Activated CD4-positive, alpha-beta T cell treated with anti-CD3 and anti-CD28 coated beads, Interleukin-10, Interleukin-2, amounts not matched to agents 100 ng/mL and 50 ng/mL, durations not matched to agents 16 hours and 8 hours (primary cell): ENCODE measurements around the gene GID8.

Experiments used
- DNase-seq: peaks from one replicate; pipeline ENCODE4 v3.0.0-alpha.2; 2020

The GID8 gene

DNA sequence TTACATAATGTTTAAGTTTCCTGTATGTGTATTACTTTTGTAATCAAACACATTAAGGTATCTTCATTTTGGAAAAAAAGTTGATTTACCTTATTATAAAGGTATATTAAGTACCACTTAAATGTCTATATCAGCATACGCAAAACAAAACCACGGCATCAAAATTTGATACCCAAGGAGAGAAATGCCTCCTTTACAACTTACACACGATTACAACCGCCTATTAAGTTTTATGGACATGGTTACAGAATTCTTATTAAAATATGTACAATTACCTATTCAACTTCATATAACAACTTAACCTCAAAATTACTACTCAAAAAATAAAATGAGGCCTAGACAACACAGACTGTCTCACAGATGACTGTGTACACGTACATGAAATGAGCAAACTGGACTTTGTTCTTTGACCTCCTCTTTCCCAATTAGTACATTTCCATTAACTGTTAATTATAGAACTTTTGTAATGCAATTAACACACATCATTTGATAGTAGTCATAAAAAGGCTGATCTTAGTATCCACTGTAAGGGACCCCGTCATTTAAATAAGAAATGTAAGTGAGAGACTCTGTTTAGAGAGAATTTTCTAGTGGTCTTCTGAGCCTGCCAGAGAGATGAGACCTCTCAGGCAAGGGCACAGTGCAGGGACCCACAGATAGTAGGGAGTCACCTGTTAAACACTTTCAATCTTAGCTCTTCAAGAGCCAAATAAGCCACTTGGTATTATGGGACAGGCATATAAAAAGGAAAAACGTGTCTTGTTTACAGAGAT, 14.1 kb upstream of the GID8 start:
- no peak for DNase-seq

DNA sequence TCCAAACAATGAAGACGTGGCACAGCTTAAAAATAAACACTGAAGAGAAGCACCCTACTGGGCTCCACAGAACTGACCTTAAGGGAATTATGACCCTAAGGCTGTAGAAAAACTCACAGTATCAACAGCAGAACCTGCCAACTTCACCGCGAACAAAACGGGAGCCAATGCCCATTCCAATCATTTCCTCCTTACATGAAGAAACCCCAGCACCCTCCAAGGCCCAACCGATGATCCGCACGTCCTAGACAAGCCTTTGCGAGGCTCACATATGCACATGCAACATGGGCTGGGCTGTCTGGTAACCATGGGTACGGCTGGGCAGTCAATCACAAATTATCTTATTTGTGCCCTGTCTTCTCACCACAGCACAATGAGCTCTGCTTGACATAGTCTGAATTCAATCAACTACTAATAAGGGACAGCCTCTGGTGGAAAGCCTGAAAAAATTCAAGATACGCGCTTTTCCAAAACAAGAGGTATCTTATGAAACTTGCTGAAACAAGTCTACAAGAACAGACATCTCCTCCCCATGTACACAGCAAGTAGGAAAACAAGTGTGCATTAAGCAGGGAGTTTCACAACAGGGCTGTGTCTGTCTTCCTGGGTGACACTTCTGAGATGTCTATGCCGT, 13.4 kb upstream of the GID8 start:
- DNase-seq = peak; percentile 52

DNA sequence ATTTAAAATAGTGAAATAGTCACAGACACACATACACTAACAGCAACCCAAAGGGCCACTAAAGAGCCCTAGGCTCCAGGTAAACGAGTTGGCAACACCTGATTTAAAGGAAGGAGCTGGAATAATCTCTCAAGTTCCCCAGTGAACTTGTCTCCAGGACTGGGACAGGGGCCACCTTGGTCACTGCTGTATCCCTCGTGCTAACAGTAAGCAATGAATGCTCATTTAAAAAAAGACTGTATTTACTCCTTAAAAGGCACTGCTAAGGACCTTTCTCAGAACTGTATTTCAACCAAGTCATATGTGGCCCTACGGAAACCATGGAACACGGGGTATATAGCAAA, 12.9 kb upstream of the GID8 start:
- DNase-seq = no peak

DNA sequence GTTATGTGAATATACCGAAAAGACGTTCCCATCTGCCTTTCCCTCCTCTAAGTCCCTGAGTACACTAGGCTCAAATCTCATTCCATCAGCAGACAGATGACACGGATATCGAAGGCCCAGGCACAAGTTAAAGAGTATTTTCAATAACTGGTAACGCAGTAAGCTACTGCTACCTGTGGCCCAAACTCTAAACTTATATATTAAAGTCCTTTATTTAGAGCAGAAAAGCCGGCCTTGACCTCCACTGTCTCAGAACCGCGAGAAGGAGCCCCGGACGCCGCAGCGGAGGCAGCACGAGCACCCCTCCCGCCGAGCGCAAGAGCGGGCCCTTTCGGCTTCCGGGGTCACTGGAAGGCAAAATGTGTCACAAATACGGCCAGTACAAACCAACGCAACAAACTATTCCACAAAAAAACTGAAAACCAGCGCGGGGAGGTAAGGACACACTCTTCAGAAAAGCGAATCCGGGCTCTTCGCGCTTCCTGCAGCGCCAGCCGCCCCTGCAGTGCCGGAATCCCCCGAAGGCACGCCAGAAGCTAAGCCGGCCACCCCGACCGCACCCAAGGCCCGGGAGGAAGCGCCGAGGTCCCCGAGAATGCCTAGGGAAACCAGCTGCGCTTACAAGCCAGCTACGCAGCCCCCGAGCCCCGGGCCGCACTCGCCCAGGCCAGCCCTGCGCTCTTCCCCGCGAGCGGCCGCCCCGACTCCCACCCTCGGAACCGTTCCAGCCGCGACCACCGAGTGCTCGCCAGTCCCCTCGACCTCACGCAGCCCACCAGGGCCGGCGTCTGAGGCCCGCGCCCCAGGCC, 12.3 kb upstream of the GID8 start:
- peak; percentile 59 for DNase-seq

DNA sequence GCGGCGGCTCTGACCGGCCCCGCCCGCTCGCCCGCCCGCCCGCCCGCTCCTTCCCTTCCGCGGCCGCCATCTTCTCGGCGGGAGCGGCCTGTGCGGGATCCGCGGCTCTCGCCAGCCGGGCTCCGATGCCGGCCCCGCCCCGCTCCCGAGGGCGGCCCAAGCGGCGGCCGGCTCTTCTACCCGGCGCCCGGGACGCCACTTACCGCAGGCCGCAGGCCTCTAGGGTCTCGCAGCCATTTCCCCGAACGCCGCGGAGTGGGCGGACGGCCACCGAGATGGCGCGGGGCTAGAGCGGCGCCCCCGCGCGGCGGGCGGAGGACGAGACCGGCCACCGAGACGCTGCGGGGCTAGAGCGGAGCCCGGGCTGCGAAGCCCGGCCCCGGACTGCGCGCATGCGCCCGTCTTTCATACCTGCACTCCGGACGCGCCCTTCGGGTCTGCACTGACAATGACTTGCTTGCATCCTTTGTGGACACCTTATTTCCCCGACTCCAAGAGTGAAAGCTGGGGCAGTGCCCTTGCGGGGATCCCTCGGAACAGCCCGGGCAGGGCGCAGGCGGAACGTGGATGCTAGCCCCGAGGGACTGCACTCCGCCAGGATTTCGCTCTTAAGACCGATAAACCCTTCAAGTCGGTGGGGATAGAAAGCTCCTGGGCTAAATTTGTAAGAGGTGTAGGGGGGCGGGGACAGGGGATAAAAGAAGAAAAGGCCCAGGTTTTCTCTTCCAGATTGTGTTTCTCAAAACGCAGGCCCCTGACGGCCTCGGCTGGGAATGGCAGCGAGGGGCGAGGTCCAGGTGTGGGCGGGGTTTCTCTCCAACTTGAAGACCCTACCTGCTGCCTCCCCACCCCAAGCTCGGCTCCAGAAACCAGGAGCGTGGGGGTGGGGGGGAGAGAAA, 11.5 kb upstream of the GID8 start, which contains the start of gene DIDO1:
DIDO1 (minus strand) TSS at position 277 of the 899 bp plus-strand sequence.
- DNase-seq = peak; percentile 94

DNA sequence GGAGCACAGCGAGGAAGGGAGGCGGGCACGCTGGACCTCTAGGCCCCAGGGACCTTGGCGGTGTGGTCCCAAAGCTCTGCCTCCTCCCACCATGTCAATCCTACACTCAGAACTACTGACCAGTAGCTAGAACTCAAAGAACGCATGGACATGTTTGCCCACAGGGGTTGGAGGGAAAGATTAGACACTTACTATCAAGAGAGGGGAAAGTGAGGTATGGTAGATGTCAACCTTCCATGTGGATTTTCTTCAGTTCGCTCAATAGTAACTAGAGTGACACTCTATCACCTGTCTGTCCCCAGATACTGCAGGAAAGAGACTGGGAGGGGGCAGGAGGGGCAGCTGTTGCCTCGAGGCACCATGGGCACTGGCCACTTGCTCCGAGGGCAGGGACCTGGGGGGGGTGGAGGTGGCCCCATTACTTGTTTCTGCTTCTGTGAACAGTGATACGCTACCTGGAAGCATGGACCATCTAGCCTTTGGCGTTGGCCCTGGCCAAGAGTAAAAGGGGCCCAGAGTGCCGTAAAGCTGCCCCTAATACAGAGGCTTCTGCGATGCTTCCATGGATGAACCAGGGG, 10.7 kb upstream of the GID8 start:
- no peak for DNase-seq

DNA sequence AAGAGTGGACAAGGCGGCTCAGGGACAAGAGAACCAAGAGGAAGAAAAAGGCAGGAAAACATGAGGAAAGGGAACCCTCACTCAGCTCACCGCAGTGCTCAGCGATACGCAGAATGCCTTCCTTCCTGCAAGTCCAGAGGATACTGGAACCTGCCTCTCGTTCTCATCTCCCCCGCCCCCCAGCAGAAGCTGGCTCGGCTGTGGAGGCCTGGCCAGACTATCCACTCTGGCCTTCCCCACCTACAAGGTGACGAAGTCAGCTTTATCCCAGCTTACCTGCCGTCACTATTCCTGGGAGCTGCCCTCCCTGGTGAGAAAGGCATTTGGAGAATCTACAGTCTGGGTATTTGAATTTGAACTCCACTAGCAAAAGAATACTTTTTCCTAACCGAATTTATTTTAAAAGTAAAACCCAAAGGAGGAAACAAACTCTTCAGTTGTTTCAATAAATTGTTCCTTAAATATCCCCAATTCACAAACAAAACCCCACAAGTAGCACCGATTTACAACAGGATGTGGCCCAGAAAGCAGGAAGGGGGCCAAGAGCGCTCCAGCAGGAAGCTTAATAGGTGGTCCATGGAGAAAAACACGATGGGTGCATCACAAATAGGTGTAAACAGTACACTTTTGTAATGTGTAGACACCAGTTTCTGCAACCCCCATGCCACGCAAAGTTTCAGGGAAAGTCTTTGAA, 9.6 kb upstream of the GID8 start:
- DNase-seq = no peak

DNA sequence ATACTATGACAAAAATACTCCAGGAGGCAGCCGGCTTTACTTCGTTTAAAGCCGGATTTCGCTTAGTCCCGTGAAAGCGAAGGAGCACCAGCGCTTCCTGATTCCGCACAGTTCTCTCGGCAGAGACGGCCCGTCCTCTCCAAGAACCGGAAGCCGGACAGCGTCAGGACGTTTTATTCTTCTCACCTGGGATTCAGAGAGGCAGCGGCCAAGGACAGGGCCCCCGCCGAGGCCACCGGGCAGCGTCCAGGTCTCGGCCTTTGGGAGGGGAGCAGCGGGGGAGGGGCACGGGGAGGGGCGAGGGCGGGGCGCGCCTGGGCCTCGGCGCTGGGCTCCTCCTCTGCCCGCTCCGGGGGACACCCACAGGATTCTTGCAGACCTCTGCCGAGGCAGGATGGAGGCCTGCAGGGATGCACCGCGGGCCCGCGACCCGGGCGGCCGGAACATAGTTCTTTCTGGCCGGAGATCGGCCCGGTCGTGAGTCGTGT, 8.9 kb upstream of the GID8 start:
- peak; percentile 71 for DNase-seq

DNA sequence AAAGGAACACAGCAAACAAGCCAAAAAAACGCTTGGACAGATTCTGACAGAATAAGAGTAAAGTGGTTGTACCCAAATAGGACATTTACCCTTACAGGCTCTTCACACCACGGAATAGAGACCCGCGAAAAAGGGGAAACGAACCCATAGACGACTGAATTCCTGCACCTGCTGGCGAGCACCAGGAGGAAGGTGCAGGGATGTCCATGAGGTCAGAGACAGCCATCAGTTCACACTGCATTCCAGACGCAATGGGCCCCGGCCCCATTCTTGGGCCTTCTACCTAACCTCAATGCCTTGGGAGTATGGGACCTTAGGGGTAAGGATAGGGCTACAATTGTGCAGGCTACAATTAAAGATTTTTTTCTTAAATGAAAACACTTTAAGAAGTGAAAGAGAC, 6.5 kb upstream of the GID8 start:
- no peak for DNase-seq

DNA sequence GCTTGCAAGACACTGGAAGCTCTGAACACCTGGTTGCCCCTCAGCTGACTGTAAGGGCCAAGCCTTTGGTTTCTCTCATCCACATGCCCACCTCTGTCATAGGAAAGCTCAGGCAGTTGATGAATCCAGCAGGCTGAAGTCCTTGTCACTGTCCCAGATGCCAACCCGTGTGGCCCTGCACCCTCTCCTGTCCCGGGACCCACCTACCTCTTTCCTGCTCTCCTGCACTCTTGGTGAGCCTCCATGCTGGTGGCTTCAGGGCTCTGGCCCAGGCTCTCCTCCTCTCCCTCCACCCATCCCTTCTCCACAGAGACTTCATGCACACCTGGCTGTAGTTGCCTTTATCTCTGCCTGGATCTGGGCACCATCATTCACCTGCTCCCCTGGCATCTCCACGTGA, 4.0 kb upstream of the GID8 start:
- no peak for DNase-seq

DNA sequence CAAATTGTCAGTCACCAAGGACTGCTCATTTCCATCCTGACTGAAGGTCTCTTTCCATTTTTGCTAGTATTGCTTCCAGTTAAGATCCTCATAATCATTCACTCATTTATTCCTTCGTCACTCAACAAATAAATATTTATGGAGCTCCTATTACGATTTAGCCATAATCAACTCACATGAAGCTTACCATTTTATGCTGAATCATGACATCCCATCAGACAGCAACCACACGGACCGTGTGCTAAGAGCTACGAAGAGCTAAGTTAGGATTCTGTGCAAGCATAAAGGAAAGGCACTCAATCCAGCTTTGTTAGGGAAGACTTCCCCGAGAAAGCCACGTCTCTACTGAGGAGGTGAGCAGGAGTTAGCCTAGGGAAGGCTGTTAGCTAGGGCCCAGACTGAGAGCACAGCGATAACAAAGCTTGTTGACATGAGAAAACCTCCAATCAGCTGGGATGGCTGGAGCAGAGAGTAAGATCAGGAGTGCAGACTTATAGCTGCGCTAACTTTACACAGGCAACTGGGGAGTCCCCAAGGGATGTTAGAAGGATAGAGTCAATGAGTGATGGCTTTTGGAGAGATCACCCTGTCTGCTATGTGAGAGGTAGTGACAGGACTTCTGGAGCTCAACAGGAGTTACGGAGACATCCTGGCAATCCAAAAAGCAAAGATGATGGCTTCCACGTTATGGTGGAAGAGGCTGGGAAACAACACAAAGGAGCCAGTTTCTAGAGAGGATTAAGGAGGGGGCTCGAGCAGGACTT, 2.6 kb upstream of the GID8 start:
- DNase-seq = no peak

DNA sequence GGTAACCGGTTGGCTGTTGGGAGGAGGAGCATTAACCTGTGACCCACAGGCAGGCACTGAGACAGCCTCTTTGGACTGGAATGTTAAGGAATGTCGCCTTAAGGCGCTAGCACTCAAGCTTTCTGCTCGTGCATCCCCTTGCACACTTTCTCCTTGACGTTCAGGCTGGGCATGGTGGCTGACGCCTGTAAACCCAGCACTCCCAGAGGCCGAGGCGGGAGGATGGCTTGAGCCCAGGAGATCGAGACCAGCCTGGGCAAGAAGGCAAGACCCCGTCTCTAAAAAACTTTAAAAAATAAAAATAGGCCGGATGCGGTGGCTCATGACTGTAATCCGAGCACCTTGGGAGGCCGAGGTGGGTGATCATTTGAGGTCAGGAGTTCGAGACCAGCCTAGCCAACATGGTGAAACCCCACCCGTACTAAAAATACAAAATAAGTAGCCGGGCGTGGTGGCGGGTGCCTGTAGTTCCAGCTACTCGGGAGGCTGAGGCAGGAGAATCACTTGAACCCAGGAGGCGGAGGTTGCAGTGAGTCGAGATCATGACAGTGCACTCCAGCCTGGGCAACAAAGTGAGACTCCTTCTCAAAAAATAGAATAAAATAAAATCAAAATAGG, 1.9 kb upstream of the GID8 start:
- DNase-seq = no peak

DNA sequence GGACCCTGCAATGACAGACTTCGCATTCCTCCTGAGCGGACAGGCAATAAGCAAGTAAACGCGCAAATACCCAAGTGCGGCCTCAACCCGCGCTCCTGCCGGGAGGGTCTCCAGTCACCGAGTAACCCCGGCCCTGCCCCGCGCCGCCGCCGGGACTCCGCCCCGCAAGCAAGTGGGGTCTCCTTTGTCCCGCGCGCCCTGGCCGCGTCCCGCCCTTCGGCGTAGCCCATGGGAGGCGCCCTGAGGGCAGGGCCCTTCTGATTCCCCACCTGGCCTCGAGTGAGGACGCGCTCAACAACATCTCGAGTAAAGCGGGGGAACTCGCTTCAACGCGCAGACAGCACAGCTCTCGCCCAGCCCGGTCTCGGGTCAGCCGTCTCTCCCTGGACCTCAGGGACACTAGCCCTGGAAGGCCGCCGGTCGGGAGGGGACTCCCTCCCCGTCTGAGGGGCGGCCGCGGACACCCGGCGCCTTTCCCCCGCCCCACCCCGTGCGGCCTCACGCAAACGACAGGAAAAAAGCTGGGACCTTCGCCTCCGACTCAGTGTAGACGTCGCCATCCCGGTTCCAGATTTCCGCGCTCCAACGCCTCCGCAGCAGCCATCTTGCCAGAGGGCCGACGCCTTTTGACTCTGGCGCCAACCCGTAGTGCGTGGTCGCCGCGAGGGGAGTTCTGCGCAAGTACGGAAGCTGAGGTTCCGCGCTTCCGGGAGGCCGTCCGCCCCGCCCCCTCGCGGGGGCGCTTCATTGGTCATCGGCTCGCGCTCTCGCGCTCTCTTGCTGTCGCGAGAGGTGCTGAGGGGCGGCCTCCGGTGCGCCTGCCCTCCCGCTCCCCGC, 461 bp upstream of the GID8 start:
- peak; percentile 98 for DNase-seq

DNA sequence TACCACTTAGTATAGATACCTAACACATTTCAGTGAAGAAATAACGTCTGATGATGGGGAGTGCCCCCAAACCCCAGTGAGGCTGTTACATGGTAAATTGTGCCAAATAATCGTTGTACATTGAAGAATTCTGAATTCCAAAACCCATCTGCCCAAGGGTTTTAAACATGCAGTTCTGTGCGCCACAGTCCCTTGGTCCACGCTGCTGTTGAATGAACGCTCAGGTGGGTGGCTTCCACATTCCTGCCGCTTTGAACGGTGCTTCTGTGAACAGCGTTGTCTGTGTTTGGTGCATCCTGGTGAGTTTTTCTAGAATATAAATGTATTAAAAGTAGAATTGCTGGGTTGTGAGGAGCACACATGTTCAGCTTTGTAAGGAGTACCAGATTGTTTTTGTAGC, 2.9 kb downstream of the GID8 start:
- DNase-seq = no peak

DNA sequence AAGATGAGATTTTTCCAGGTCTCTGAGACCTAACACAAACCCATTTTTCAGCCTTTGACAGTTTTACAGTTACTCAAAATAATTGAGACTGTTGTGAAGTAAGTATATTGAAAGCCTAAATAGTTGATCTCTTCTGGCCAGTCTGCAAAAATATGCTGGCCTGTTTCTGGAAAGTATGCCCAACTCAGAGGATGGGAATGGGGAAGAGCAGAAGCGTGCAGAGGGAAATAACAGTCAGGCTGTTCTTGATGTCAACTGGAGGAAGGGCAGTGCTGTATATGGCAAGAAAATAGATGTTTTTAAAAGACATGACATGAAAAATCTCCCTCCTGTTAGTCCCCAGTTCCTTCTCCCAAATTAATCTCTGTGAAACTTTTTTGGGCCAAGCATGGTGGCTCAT, 3.8 kb downstream of the GID8 start:
- no peak for DNase-seq

DNA sequence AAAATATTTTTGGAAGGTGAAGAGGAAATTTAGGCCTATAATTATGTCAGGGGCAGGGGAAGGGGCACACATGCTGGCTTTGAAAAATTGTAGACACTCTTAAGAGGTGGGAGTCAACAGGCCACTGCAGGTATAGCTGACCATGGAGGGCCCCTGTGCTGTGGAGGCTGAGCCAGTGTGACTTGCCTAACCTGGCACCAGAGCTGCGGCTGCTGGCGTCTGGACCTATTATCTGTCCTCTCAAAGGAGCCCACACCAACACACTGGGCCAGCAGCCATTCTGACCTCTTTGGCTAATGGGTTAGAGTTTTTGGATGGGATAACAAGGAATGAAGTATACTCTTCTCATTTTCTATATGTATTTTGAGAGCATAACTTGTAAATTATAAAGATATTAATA, 4.5 kb downstream of the GID8 start:
- no peak for DNase-seq

DNA sequence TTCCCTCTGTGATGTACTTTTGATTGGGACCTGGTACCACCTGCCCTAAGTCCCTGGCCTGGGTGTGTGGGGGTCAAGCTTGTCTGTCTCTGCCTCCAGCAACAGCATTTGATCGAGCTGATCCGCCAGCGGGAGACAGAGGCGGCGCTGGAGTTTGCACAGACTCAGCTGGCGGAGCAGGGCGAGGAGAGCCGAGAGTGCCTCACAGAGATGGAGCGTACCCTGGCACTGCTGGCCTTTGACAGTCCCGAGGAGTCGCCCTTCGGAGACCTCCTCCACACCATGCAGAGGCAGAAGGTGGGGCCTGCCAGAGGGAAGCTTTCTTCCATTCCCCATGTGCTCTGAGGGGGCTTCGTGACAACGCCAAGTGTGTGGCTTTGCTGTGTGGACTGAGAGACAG, 5.4 kb downstream of the GID8 start:
- no peak for DNase-seq

DNA sequence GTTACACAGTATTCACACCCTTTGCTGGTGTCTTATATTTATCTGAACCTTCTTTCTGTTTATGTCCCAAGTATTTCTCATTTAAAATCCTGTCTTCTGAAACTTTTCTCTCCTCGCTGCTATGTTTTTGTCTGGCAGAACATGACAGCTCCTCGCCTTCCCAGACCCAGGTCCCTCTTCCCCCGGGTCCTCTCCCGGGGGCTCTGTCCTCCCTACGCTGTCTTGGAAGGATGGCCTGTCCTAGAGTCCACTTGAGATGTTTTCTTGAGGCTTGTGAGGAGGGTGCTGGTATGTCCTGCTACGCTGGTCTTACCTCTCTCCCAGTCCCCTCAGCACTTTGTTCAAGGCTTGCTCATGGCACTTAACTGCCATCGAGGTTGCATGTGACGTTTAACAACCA, 6.2 kb downstream of the GID8 start:
- no peak for DNase-seq

DNA sequence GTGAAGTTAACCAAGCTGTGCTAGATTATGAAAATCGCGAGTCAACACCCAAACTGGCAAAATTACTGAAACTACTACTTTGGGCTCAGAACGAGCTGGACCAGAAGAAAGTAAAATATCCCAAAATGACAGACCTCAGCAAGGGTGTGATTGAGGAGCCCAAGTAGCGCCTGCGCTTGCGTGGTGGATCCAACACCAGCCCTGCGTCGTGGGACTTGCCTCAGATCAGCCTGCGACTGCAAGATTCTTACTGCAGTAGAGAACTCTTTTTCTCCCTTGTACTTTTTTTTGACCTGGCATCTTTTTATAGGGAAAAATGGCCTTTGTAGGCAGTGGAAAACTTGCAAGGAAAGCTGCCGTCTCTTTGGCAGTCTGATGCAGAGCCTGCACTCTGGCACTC, 6.8 kb downstream of the GID8 start:
- DNase-seq = no peak
